PFSK-1 (cell line): Measurements from ENCODE around the gene PCCA.

Experiments
- FOXP2 ChIP-seq: optimal IDR thresholded peaks from 2 replicates; pipeline ENCODE3; 2011; ENCODE audit warnings: borderline replicate concordance, control low read depth, inconsistent platforms; ENCODE audit not compliant: insufficient read depth; ENCODE audit errors: extremely low read length, extremely low read depth
- POLR2AphosphoS5 ChIP-seq: IDR thresholded peaks from 2 replicates; pipeline ENCODE4 v1.6.1; 2012; ENCODE audit warnings: low read depth, mild to moderate bottlenecking, control low read depth, low read length, moderate library complexity
- SIN3A ChIP-seq: IDR thresholded peaks from 2 replicates; pipeline ENCODE4 v1.6.1; 2012; ENCODE audit warnings: mild to moderate bottlenecking, low read length, moderate library complexity, borderline replicate concordance; ENCODE audit not compliant: insufficient read depth
- TAF1 ChIP-seq: IDR thresholded peaks from 2 replicates; pipeline ENCODE4 v1.6.1; 2012; ENCODE audit warnings: low read length, control low read depth, borderline replicate concordance; ENCODE audit not compliant: insufficient read depth
- TF ChIP-seq, protein P1 (sequence below), 2 experiments: IDR thresholded peaks; 2 replicates each; pipeline versions ENCODE4 v1.6.1 to v1.8.0; 2011 to 2012; ENCODE audit warnings: low read depth in 2 of 2, low read length in 2 of 2, control low read depth in 1 of 2, inconsistent platforms in 1 of 2, mild to moderate bottlenecking in 1 of 2, moderate library complexity in 1 of 2; ENCODE audit not compliant: insufficient read depth in 1 of 2

DNA sequence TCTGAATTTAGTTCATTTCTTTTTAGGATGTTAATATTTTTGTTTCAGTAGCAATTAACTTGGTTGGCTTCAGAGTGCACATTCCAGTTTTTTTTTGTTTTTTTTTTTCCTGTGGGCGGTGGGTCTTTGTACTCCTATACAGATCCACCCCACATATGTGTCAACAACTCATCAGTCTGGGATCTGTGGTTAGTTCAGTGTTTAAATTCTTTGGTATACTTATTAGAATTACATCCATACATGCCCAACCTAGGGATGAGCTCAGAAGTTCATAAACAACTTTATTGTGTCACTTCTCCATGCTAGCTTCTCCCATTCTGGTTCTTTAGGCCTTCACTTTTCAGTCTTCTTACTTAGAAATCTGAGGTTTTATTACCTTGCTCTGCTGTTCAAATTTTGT lies 50.9 kb downstream of the PCCA start:
- TF ChIP-seq TAF1 (no peak), POLR2AphosphoS5 (no peak), SIN3A (no peak), FOXP2 (no peak)
- TF ChIP-seq, protein P1, sequence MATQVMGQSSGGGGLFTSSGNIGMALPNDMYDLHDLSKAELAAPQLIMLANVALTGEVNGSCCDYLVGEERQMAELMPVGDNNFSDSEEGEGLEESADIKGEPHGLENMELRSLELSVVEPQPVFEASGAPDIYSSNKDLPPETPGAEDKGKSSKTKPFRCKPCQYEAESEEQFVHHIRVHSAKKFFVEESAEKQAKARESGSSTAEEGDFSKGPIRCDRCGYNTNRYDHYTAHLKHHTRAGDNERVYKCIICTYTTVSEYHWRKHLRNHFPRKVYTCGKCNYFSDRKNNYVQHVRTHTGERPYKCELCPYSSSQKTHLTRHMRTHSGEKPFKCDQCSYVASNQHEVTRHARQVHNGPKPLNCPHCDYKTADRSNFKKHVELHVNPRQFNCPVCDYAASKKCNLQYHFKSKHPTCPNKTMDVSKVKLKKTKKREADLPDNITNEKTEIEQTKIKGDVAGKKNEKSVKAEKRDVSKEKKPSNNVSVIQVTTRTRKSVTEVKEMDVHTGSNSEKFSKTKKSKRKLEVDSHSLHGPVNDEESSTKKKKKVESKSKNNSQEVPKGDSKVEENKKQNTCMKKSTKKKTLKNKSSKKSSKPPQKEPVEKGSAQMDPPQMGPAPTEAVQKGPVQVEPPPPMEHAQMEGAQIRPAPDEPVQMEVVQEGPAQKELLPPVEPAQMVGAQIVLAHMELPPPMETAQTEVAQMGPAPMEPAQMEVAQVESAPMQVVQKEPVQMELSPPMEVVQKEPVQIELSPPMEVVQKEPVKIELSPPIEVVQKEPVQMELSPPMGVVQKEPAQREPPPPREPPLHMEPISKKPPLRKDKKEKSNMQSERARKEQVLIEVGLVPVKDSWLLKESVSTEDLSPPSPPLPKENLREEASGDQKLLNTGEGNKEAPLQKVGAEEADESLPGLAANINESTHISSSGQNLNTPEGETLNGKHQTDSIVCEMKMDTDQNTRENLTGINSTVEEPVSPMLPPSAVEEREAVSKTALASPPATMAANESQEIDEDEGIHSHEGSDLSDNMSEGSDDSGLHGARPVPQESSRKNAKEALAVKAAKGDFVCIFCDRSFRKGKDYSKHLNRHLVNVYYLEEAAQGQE (IDR thresholded peaks at IDR 0.05; ENCODE audit: insufficient read depth in 1 of 2, low read depth in 2 of 2, low read length in 2 of 2) = no peak
